ENCODE data around the gene RACGAP1.

The RACGAP1 gene

GRCh38 chr12:49955899-49956662, 69.2 kb downstream of the RACGAP1 start:
- Histone ChIP-seq H3K9me3 (ENCODE audit: control insufficient read depth, low read length) (no peaks in the 10 kb centered on the region), H3K27me3 (ENCODE audit: control insufficient read depth, insufficient read depth, low read length, poor library complexity, severe bottlenecking) (peaks cover 17% of the 10 kb centered on the region), H3K4me3 (ENCODE audit: insufficient read depth, low read depth, low read length) (no peak overlapping the region), H3K27ac (ENCODE audit: insufficient read depth, low read depth, low read length, poor library complexity, severe bottlenecking) (no peak overlapping the region), H3K4me1 (ENCODE audit: control insufficient read depth, insufficient read depth, low read length) (peaks cover 10% of the 10 kb centered on the region), H3K36me3 (ENCODE audit: control insufficient read depth, insufficient read depth, low read length) (no peaks in the 10 kb centered on the region)
- 78 to 81% methylated on average over 13 of the region's 13 CpGs for WGBS, 2 experiments

DNA sequence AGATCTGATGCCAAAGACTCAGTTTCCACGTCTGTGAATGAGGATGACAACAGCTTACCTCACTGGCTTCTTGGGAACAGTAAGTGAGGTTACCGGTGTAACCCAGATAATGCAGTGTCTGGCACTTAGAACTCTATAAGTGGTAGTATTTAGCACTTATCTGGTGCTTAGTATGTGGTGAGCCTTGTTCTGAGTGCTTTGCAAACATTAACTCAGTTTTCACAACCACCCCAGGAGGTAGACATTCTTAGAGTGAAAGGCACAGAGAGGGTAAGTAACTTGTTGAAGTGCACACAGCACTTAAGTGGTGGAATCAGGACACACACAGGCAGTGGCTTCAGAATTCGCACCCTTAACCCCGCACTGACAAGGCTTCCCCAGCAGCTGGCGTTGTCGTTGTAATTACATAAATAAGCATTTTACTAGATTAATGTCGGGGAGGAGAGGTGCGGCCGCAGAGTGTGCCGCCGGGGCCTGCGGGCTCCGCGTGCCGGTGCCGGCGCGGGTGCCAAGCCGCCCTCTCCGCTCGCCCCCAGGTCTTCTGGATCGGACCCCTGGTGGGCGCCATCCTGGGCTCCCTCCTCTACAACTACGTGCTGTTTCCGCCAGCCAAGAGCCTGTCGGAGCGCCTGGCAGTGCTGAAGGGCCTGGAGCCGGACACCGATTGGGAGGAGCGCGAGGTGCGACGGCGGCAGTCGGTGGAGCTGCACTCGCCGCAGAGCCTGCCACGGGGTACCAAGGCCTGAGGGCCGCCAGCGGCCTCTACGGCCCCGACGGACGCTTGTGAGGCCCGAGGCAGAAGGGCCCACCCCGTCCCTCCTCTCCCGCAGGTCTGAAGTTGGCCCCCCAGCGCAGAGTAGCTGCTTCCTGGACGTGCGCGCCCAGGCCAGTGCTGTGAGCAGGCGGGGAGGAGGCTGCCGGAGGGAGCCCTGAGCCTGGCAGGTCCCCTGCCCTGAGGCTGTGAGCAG, 70.1 kb downstream of the RACGAP1 start:
- Histone ChIP-seq H3K27me3 (ENCODE audit: control insufficient read depth, insufficient read depth, low read length, poor library complexity, severe bottlenecking) (peaks cover 7% of the 10 kb centered on the region), H3K4me1 (ENCODE audit: control insufficient read depth, insufficient read depth, low read length) (peaks cover 6% of the 10 kb centered on the region), H3K36me3 (ENCODE audit: control insufficient read depth, insufficient read depth, low read length) (no peaks in the 10 kb centered on the region), H3K9me3 (ENCODE audit: control insufficient read depth, low read length) (no peaks in the 10 kb centered on the region), H3K27ac (ENCODE audit: insufficient read depth, low read depth, low read length, poor library complexity, severe bottlenecking) (no peak overlapping the region), H3K4me3 (ENCODE audit: insufficient read depth, low read depth, low read length) (no peak overlapping the region)
- WGBS, 2 experiments, result 84 to 85% methylated on average over 53 of the region's 53 CpGs

DNA sequence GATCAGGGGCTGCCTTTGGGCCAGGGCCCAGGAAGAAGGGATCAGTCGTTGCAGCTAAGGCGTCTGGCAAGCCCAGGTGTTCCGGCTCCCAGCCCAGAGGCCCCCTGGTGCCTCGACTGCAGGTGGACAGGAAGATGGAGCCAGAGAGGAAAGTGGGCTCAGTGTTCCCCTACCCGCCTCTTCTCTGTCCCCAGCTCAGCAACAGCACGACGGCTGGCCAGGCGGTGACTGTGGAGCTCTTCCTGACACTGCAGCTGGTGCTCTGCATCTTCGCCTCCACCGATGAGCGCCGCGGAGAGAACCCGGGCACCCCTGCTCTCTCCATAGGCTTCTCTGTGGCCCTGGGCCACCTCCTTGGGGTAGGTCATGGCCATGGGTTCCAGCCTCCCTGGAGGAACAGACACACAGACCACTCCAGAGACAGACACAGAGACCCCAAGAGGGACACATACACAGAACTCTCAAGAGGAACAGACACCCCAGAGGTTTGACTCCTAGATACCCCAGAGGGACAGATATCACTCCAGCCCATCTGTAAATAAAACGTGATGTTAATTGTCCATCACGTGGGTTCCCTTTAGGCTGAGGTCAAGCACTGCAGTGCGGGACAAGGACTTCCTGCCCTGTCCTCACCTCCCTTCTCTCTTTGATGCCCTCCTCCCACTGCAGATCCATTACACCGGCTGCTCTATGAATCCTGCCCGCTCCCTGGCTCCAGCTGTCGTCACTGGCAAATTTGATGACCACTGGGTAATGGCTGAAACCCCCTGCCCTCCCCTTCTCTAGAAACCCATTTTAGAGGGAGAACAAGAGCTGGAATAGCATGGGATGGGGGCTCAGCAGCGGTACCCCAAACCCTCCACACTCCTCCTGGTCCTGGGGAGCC, 71.1 kb downstream of the RACGAP1 start:
- H3K27me3 ChIP-seq (ENCODE audit: control insufficient read depth, insufficient read depth, low read length, poor library complexity, severe bottlenecking), result no peaks in the 10 kb centered on the region
- H3K4me1 ChIP-seq (ENCODE audit: control insufficient read depth, insufficient read depth, low read length), result no peaks in the 10 kb centered on the region
- H3K9me3 ChIP-seq (ENCODE audit: control insufficient read depth, low read length), result no peaks in the 10 kb centered on the region
- no peak overlapping the region for H3K27ac ChIP-seq (ENCODE audit: insufficient read depth, low read depth, low read length, poor library complexity, severe bottlenecking)
- WGBS, 2 experiments, result 89% methylated on average over 21 of the region's 21 CpGs
- no peak overlapping the region for H3K4me3 ChIP-seq (ENCODE audit: insufficient read depth, low read depth, low read length)
- no peaks in the 10 kb centered on the region for H3K36me3 ChIP-seq (ENCODE audit: control insufficient read depth, insufficient read depth, low read length)

DNA sequence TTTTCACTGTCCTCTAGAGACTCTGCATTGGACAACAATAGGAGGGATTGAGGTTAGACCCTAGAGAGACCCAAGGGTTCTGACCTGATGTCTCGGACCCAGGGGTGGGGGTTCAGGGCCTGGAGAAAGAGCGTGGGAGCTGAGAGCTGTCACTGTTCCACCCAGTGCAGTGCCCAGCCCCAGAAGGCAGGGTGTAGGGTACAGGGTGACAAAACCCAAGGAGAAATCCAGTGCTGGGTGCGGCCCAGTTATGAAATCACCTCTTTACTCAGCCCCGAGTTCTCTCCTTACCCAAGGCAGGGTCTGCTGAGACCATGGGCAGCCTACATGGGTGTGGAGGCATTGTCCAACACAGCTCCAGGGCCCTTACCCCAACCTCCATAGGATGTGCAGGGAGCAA, 72.1 kb downstream of the RACGAP1 start:
- Histone ChIP-seq H3K9me3 (ENCODE audit: control insufficient read depth, low read length) (no peaks in the 10 kb centered on the region), H3K4me3 (ENCODE audit: insufficient read depth, low read depth, low read length) (no peak overlapping the region), H3K27ac (ENCODE audit: insufficient read depth, low read depth, low read length, poor library complexity, severe bottlenecking) (no peak overlapping the region), H3K27me3 (ENCODE audit: control insufficient read depth, insufficient read depth, low read length, poor library complexity, severe bottlenecking) (no peaks in the 10 kb centered on the region), H3K4me1 (ENCODE audit: control insufficient read depth, insufficient read depth, low read length) (no peaks in the 10 kb centered on the region), H3K36me3 (ENCODE audit: control insufficient read depth, insufficient read depth, low read length) (no peaks in the 10 kb centered on the region)
- WGBS, 2 experiments, result 95 to 96% methylated on average over 4 of the region's 4 CpGs

DNA sequence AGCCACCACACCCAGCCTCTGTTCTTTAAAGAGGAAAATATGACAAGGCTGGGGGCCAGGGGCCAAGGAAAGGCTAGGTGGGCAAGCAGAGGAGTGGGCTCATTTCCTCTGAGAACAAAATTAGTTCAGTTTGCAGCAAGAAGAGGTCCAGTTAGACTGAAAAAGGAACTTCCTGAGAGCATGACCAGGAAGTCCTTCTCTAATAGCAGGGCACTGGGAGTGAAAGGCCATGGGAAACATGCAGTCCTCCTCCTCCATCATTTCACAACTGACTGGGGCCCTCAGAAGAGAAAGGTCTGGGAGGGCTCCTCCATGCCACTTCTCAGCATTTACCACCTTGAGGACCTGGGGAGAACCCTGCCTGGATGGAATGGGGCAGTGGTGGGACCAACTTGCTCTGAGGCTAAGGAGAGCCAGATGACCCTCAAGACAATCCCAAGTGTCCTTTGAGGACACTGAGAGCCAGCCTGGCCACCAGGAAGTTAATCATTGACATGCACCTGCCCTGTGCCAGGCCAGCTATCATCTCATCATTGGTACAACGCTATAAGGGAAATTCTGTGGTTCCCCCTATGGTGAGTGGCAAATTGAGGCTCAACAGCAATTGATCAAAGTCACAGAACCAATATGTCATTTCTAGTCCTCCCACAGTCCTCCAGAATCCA, 72.8 kb downstream of the RACGAP1 start:
- Histone ChIP-seq H3K27me3 (ENCODE audit: control insufficient read depth, insufficient read depth, low read length, poor library complexity, severe bottlenecking) (no peaks in the 10 kb centered on the region), H3K4me1 (ENCODE audit: control insufficient read depth, insufficient read depth, low read length) (no peaks in the 10 kb centered on the region), H3K36me3 (ENCODE audit: control insufficient read depth, insufficient read depth, low read length) (no peaks in the 10 kb centered on the region), H3K4me3 (ENCODE audit: insufficient read depth, low read depth, low read length) (no peak overlapping the region), H3K9me3 (ENCODE audit: control insufficient read depth, low read length) (no peaks in the 10 kb centered on the region), H3K27ac (ENCODE audit: insufficient read depth, low read depth, low read length, poor library complexity, severe bottlenecking) (no peak overlapping the region)
- WGBS, 2 experiments, result 89 to 92% methylated on average over 1 of the region's 1 CpG

DNA sequence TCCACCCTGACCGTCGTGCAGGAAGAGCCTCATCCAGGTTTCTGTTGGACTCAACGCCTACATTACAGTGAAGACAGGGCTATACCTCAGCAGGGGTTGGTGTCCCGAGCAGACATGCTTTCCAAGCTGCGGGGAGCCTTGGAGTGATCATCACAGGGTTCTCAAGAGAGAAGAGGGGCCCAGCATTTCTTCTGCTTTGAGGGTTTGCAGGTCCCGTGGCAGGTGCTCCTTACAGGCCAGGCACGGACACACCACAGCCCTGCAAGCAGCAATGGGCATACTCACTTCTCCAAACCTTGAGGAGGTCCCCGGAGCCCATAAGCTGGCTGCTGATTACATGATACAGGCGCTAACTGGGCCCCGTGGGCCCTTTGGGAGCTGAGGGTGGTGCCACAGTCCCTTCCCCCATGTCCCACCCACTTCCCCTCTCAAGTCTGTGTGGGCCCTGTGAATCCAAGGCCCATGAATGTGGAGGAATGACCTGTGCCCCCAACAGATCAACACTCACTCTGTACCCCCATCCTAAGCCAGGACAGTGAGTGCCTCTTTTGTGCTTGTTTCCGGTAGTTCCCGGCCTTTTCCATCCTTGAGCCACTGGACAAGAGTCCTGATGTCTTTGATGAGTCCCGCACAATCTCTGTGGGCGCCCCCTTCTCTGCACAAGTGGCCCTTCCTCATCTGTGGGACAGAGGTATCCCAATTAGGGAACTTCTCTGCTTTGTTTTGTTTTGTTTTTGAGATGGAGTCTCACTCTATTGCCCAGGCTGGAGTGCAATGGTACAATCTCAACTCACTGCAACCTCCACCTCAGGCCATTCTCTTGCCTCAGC, 73.7 kb downstream of the RACGAP1 start:
- Histone ChIP-seq H3K9me3 (ENCODE audit: control insufficient read depth, low read length) (no peaks in the 10 kb centered on the region), H3K4me3 (ENCODE audit: insufficient read depth, low read depth, low read length) (no peak overlapping the region), H3K27ac (ENCODE audit: insufficient read depth, low read depth, low read length, poor library complexity, severe bottlenecking) (no peak overlapping the region), H3K27me3 (ENCODE audit: control insufficient read depth, insufficient read depth, low read length, poor library complexity, severe bottlenecking) (no peaks in the 10 kb centered on the region), H3K36me3 (ENCODE audit: control insufficient read depth, insufficient read depth, low read length) (no peaks in the 10 kb centered on the region), H3K4me1 (ENCODE audit: control insufficient read depth, insufficient read depth, low read length) (no peaks in the 10 kb centered on the region)
- 84 to 86% methylated on average over 14 of the region's 14 CpGs for WGBS, 2 experiments

DNA sequence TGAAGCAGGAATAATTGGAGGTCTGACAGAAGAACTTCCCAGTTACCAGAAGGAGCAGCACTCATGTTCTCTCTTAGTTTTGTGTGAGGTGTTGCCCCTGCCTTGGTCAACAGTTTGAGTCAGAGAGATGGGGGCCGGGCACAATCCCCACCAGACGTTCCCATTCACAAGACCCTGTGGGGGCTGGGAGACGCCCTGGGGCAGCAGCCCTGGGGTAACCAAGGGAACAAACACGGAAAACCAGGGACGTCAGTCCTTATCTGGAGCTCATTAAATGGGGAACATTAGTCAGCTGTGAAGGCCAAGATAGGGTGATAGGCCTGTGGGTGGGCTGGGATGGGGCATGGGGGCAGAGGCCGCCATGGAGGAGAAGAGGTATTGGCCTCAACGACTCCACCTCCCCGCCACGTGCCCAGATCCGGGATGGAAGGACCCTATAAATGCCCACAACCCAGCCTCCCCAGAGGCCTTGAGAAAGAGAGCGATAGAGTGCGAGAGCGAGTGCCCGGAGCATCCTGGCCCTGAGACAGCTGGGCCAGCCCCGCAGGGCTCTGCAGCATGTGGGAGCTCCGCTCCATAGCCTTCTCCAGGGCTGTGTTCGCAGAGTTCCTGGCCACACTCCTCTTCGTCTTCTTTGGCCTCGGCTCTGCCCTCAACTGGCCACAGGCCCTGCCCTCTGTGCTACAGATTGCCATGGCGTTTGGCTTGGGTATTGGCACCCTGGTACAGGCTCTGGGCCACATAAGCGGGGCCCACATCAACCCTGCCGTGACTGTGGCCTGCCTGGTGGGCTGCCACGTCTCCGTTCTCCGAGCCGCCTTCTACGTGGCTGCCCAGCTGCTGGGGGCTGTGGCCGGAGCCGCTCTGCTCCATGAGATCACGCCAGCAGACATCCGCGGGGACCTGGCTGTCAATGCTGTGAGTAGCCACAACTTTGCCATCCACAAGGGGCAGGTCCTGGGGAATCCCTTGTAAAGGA, 74.7 kb downstream of the RACGAP1 start, which contains the start of gene AQP2:
TSS of gene AQP2 (plus strand) at position 465 of the 979 bp plus-strand sequence. CDS start at position 559, 94 bp downstream.
- 91% methylated on average over 32 of the region's 32 CpGs for WGBS, 2 experiments
- H3K36me3 ChIP-seq (ENCODE audit: control insufficient read depth, insufficient read depth, low read length), result no peaks in the 10 kb centered on the region
- no peaks in the 10 kb centered on the region for H3K9me3 ChIP-seq (ENCODE audit: control insufficient read depth, low read length)
- no peak within 1 kb of the TSS for H3K4me3 ChIP-seq (ENCODE audit: insufficient read depth, low read depth, low read length)
- H3K27ac ChIP-seq (ENCODE audit: insufficient read depth, low read depth, low read length, poor library complexity, severe bottlenecking), result no peak within 1 kb of the TSS
- H3K4me1 ChIP-seq (ENCODE audit: control insufficient read depth, insufficient read depth, low read length), result no peaks in the 10 kb centered on the region
- peaks cover 4% of the 10 kb centered on the region for H3K27me3 ChIP-seq (ENCODE audit: control insufficient read depth, insufficient read depth, low read length, poor library complexity, severe bottlenecking)

DNA sequence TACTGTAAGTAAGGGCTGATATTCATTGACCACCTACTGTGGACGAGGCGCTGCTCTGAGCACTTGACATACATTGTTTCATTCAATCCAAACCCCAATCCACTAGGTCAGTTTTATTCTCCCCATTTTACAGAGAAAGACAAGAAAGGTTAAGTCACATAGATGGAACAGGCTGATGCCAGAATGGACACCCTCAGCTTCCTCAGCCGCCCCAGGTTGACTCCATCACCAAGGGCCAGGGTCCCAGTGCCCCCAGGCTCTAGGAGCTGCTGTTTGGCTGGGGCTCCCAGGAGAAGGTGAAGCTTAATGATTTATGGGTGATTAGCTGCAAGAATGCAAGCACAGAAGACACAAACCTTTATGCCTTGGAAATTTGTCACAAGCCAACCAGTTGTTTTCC, 75.4 kb downstream of the RACGAP1 start:
- 93 to 98% methylated on average over 3 of the region's 3 CpGs for WGBS, 2 experiments
- peaks cover 7% of the 10 kb centered on the region for H3K27me3 ChIP-seq (ENCODE audit: control insufficient read depth, insufficient read depth, low read length, poor library complexity, severe bottlenecking)

More for the DNA sequence above, 75.4 kb downstream of the RACGAP1 start:
- Histone ChIP-seq H3K36me3 (ENCODE audit: control insufficient read depth, insufficient read depth, low read length) (no peaks in the 10 kb centered on the region), H3K4me1 (ENCODE audit: control insufficient read depth, insufficient read depth, low read length) (no peaks in the 10 kb centered on the region), H3K27ac (ENCODE audit: insufficient read depth, low read depth, low read length, poor library complexity, severe bottlenecking) (no peak overlapping the region), H3K4me3 (ENCODE audit: insufficient read depth, low read depth, low read length) (no peak overlapping the region), H3K9me3 (ENCODE audit: control insufficient read depth, low read length) (no peaks in the 10 kb centered on the region)
